GM12878 (cell line): Measurements from ENCODE around the gene ETHE1. TPM values are rescaled to one million over a fixed set of nuclear protein-coding genes. Genes with fewer than 3 reads are reported as not detected.

Experiments used
- ATAC-seq: fragments of 200-7000 bp; cut with Tn5 transposase; 3 replicates; pipeline ENCODE4 v1.9.1; 2020; ENCODE audit warnings: mild to moderate bottlenecking, moderate library complexity
- BruUV-seq: library from RNA; stranded (reverse); fragments of 400-500 nt; replicated peaks from 2 replicates; lab custom pipeline; 2021; lab: Mats Ljungman, UMichigan
- CTCF ChIA-PET: fragments of 300-600 bp; sonication (Branson Sonifier 250); formaldehyde crosslinking; extraction: SDS; loops from one replicate; lab custom pipeline; 2021; ENCODE audit warnings: inconsistent platforms; lab: Yijun Ruan, JAX
- POLR2A ChIA-PET: fragments of 350-600 bp; formaldehyde crosslinking; extraction: SDS; loops from one replicate; lab custom pipeline; 2021; ENCODE audit warnings: inconsistent platforms; lab: Charles Lee
- RAD21 ChIA-PET: fragments of 300-600 bp; sonication (Branson Sonifier 250); formaldehyde crosslinking; loops from one replicate; lab custom pipeline; 2023; ENCODE audit warnings: antibody characterized with exemption; ENCODE audit not compliant: unreplicated experiment; lab: Charles Lee
- SMC1A ChIA-PET: fragments of 300-600 bp; sonication (Branson Sonifier 250); formaldehyde crosslinking; loops from one replicate; lab custom pipeline; 2023; ENCODE audit not compliant: unreplicated experiment, uncharacterized antibody; lab: Charles Lee
- DNase-seq: peaks from one replicate; pipeline ENCODE4 v3.0.0-alpha.2; 2011; ENCODE audit warnings: low read depth, low spot score
- FAIRE-seq: peaks from 3 replicates; lab custom pipeline; 2011; peaks lifted over from hg19 to GRCh38; lab: Jason Lieb, UNC
- H2AFZ ChIP-seq: 2 replicates; pipeline ENCODE4 v1.6.0; 2011; ENCODE audit warnings: low read depth, low read length, control low read depth; ENCODE audit not compliant: control insufficient read depth
- H3K27ac ChIP-seq: 2 replicates; pipeline ENCODE4 v1.5.1; 2011; ENCODE audit warnings: control low read depth; ENCODE audit not compliant: control insufficient read depth, insufficient read depth
- H3K27me3 ChIP-seq, 2 experiments: replicated peaks in 1 of 2; 2 replicates each; pipeline versions ENCODE4 v1.6.0 to v1.6.1; 2011; ENCODE audit warnings: low read length in 1 of 2; ENCODE audit not compliant: control insufficient read depth in 2 of 2, insufficient read depth in 2 of 2
- H3K36me3 ChIP-seq, 2 experiments: 2 replicates each; pipeline ENCODE4 v1.5.1; 2011; ENCODE audit warnings: low read length in 1 of 2; ENCODE audit not compliant: control insufficient read depth in 2 of 2, insufficient read depth in 2 of 2
- H3K4me1 ChIP-seq: 2 replicates; pipeline ENCODE4 v1.6.1; 2011; ENCODE audit warnings: mild to moderate bottlenecking, low read length, moderate library complexity, mixed read lengths; ENCODE audit not compliant: control insufficient read depth, insufficient read depth
- H3K4me2 ChIP-seq: 2 replicates; pipeline ENCODE4 v1.6.0; 2011; ENCODE audit warnings: control low read depth; ENCODE audit not compliant: control insufficient read depth, insufficient read depth
- H3K4me3 ChIP-seq: fragments of 200-600 bp; sonication (generic); 2 replicates; pipeline ENCODE4 v1.5.1; 2016
- H3K79me2 ChIP-seq: 2 replicates; pipeline ENCODE4 v1.6.0; 2011; ENCODE audit warnings: low read length; ENCODE audit not compliant: control insufficient read depth, insufficient read depth
- H3K9ac ChIP-seq: 2 replicates; pipeline ENCODE4 v1.8.0; 2011; ENCODE audit warnings: low read length, control low read depth, mixed read lengths; ENCODE audit not compliant: control insufficient read depth, insufficient read depth
- H3K9me3 ChIP-seq: replicated peaks from 3 replicates; pipeline ENCODE4 v1.5.1; 2011; ENCODE audit warnings: mild to moderate bottlenecking, low read length; ENCODE audit not compliant: control insufficient read depth, insufficient read depth
- H4K20me1 ChIP-seq: 2 replicates; pipeline ENCODE4 v1.6.0; 2011; ENCODE audit not compliant: control insufficient read depth, insufficient read depth
- CHD1 ChIP-seq: IDR thresholded peaks from 2 replicates; pipeline ENCODE4 v1.6.1; 2012; ENCODE audit warnings: low read depth, low read length, improper control_type of control experiment
- CREM ChIP-seq: IDR thresholded peaks from 2 replicates; pipeline ENCODE4 v1.6.1; 2014; ENCODE audit warnings: antibody characterized with exemption, low read depth
- CTCF ChIP-seq, 3 experiments: IDR thresholded peaks in 2 of 3; conservative IDR thresholded peaks in 1 of 3; 2 replicates each; pipeline ENCODE4 v1.5.1; 2011; ENCODE audit warnings: low read depth in 3 of 3, low read length in 3 of 3, mild to moderate bottlenecking in 3 of 3, control low read depth in 2 of 3, moderate library complexity in 2 of 3, inconsistent platforms in 1 of 3, mixed read lengths in 1 of 3; ENCODE audit not compliant: control insufficient read depth in 2 of 3, insufficient read depth in 1 of 3; ENCODE audit errors: extremely low read depth in 1 of 3
- MXI1 ChIP-seq: fragments of 150-350 bp; IDR thresholded peaks from 2 replicates; pipeline ENCODE4 v1.6.1; 2011; ENCODE audit warnings: low read depth, mild to moderate bottlenecking, inconsistent platforms, low read length, improper control_type of control experiment
- NFXL1 ChIP-seq: fragments of 450-650 bp; IDR thresholded peaks from 2 replicates; pipeline ENCODE4 v1.6.1; 2017; ENCODE audit warnings: antibody characterized with exemption, mild to moderate bottlenecking, borderline replicate concordance
- TAF1 ChIP-seq: IDR thresholded peaks from 2 replicates; pipeline ENCODE4 v1.6.1; 2011; ENCODE audit warnings: mild to moderate bottlenecking, low read depth, low read length, borderline replicate concordance
- ZBTB40 ChIP-seq: fragments of 450-650 bp; IDR thresholded peaks from 2 replicates; pipeline ENCODE4 v1.6.1; 2016; ENCODE audit warnings: mild to moderate bottlenecking, moderate library complexity, borderline replicate concordance
- ZNF207 ChIP-seq: fragments of 450-650 bp; IDR thresholded peaks from 2 replicates; pipeline ENCODE4 v1.6.1; 2014; ENCODE audit warnings: antibody characterized with exemption, mild to moderate bottlenecking, borderline replicate concordance
- WGBS: methylation state at CpG from one replicate; pipeline ENCODE4 v1.1.6; 2016; ENCODE audit warnings: low lambda C conversion rate; ENCODE audit not compliant: insufficient replicate concordance, insufficient coverage; ENCODE audit errors: missing lambda C conversion rate; 5-methylcytosine and 5-hydroxymethylcytosine counted together
- in situ Hi-C: fragments of 300-500 bp; cut with MboI; formaldehyde crosslinking; loops from 9 replicates; pipeline ENCODE4 v1.14.3; 2018; ENCODE audit warnings: mixed read lengths
- intact Hi-C: fragments of 100-400 bp; cut with micrococcal nuclease; formaldehyde crosslinking; loops from one replicate; pipeline ENCODE4 v1.14.2; 2022; ENCODE audit not compliant: unreplicated experiment
- polyA plus RNA-seq, 11 experiments: library from polyadenylated mRNA; depleted of rRNA in 4 of 11; unstranded in 6 of 11; stranded (reverse) in 5 of 11; fragments of >200 nt; fragmentation: Nextera tagmentation in 4 of 11; fragmentation: Illumina TruSeq in 1 of 11; extraction: Ambion mirVana in 4 of 11; extraction: Trizol in 1 of 11; gene quantifications; 1 replicate in 1 of 11; 2 replicates in 10 of 11; pipeline versions ENCODE4 v1.2.1 to v1.2.3, GENCODE V29; 2011 to 2016; ENCODE audit warnings: inconsistent platforms in 2 of 11, missing spikeins in 2 of 11, low read depth in 1 of 11
- total RNA-seq, 4 experiments: library from RNA; depleted of rRNA in 3 of 4; stranded (reverse); fragments of >200 nt in 3 of 4; fragmentation: Illumina TruSeq in 1 of 4; extraction: Trizol in 1 of 4; gene quantifications; 2 replicates each; pipeline versions ENCODE4 v1.2.1 to v1.2.3, GENCODE V29; 2013 to 2021

The ETHE1 gene
- total and polyA plus RNA-seq, 10 of the 15 experiments (the other 5 are each of a cell fraction or from before 2014, with no cell fraction given): 22.1 to 155 (median 52.7) TPM

- POLR2A ChIA-PET: no interaction called here
Observed at GRCh38 chr19:43551399-43552197, 24.6 kb upstream of the ETHE1 start.

More at GRCh38 chr19:43551399-43552197, 24.6 kb upstream of the ETHE1 start:
- BruUV-seq: no TSS peak
- Histone ChIP-seq H3K4me2 (no peak overlapping the region), H3K4me3 (no peak overlapping the region), H3K9ac (no peak overlapping the region), H3K27ac (no peak overlapping the region), H3K4me1 (no peaks in the 10 kb centered on the region), H3K27me3 (no peaks in the 10 kb centered on the region), H3K79me2 (no peaks in the 10 kb centered on the region), H4K20me1 (no peaks in the 10 kb centered on the region), H3K36me3 (peaks cover 11 to 13% of the 10 kb centered on the region in 2 experiments; a peak in 3 of 4 replicates), H2AFZ (no peak overlapping the region), H3K9me3 (no peaks in the 10 kb centered on the region)
- ChIA-PET RAD21 (no interaction called here), CTCF (interaction anchor here (6.7 to 10.1 kb wide), 2 partner anchors 20 to 44 kb away, joined by 99 to 169 read pairs; partner anchors contain the start of genes IRGQ, PINLYP, XRCC1 and ZNF576), SMC1A (no interaction called here)
- 96% methylated on average over 23 of the region's 23 CpGs for WGBS
- in situ Hi-C loops (no loop called here), intact Hi-C loops (no loop called here)
- ATAC-seq (no peak), DNase-seq (no peak), FAIRE-seq (no peak)
- no peak for TF ChIP-seq TAF1
- no peak for TF ChIP-seq MXI1
- no peak for TF ChIP-seq ZNF207
- no peak for TF ChIP-seq NFXL1
- TF ChIP-seq CTCF (IDR thresholded peaks at IDR 0.05 in 2 of 3, conservative IDR thresholded peaks at IDR 0.05 in 1 of 3; ENCODE audit: control insufficient read depth in 2 of 3, extremely low read depth in 1 of 3, insufficient read depth in 1 of 3, low read depth in 3 of 3, low read length in 3 of 3): no peak
- no peak for TF ChIP-seq CREM
- no peak for TF ChIP-seq ZBTB40
- TF ChIP-seq CHD1: no peak
